GM12878 (cell line): ENCODE measurements around the gene HSF4. TPM values are rescaled to one million over a fixed set of nuclear protein-coding genes. Genes with fewer than 3 reads are reported as not detected.

Source experiments
- ATAC-seq: fragments of 200-7000 bp; cut with Tn5 transposase; 3 replicates; pipeline ENCODE4 v1.9.1; 2020; ENCODE audit warnings: mild to moderate bottlenecking, moderate library complexity
- BruUV-seq: library from RNA; stranded (reverse); fragments of 400-500 nt; replicated peaks from 2 replicates; lab custom pipeline; 2021; lab: Mats Ljungman, UMichigan
- CTCF ChIA-PET: fragments of 300-600 bp; sonication (Branson Sonifier 250); formaldehyde crosslinking; extraction: SDS; loops from one replicate; lab custom pipeline; 2021; ENCODE audit warnings: inconsistent platforms; lab: Yijun Ruan, JAX
- POLR2A ChIA-PET: fragments of 350-600 bp; formaldehyde crosslinking; extraction: SDS; loops from one replicate; lab custom pipeline; 2021; ENCODE audit warnings: inconsistent platforms; lab: Charles Lee
- RAD21 ChIA-PET: fragments of 300-600 bp; sonication (Branson Sonifier 250); formaldehyde crosslinking; loops from one replicate; lab custom pipeline; 2023; ENCODE audit warnings: antibody characterized with exemption; ENCODE audit not compliant: unreplicated experiment; lab: Charles Lee
- SMC1A ChIA-PET: fragments of 300-600 bp; sonication (Branson Sonifier 250); formaldehyde crosslinking; loops from one replicate; lab custom pipeline; 2023; ENCODE audit not compliant: unreplicated experiment, uncharacterized antibody; lab: Charles Lee
- DNase-seq: peaks from one replicate; pipeline ENCODE4 v3.0.0-alpha.2; 2011; ENCODE audit warnings: low read depth, low spot score
- FAIRE-seq: peaks from 3 replicates; lab custom pipeline; 2011; peaks lifted over from hg19 to GRCh38; lab: Jason Lieb, UNC
- H2AFZ ChIP-seq: 2 replicates; pipeline ENCODE4 v1.6.0; 2011; ENCODE audit warnings: low read depth, low read length, control low read depth; ENCODE audit not compliant: control insufficient read depth
- H3K27ac ChIP-seq: 2 replicates; pipeline ENCODE4 v1.5.1; 2011; ENCODE audit warnings: control low read depth; ENCODE audit not compliant: control insufficient read depth, insufficient read depth
- H3K27me3 ChIP-seq, 2 experiments: replicated peaks in 1 of 2; 2 replicates each; pipeline versions ENCODE4 v1.6.0 to v1.6.1; 2011; ENCODE audit warnings: low read length in 1 of 2; ENCODE audit not compliant: control insufficient read depth in 2 of 2, insufficient read depth in 2 of 2
- H3K36me3 ChIP-seq, 2 experiments: 2 replicates each; pipeline ENCODE4 v1.5.1; 2011; ENCODE audit warnings: low read length in 1 of 2; ENCODE audit not compliant: control insufficient read depth in 2 of 2, insufficient read depth in 2 of 2
- H3K4me1 ChIP-seq: 2 replicates; pipeline ENCODE4 v1.6.1; 2011; ENCODE audit warnings: mild to moderate bottlenecking, low read length, moderate library complexity, mixed read lengths; ENCODE audit not compliant: control insufficient read depth, insufficient read depth
- H3K4me2 ChIP-seq: 2 replicates; pipeline ENCODE4 v1.6.0; 2011; ENCODE audit warnings: control low read depth; ENCODE audit not compliant: control insufficient read depth, insufficient read depth
- H3K4me3 ChIP-seq: fragments of 200-600 bp; sonication (generic); 2 replicates; pipeline ENCODE4 v1.5.1; 2016
- H3K79me2 ChIP-seq: 2 replicates; pipeline ENCODE4 v1.6.0; 2011; ENCODE audit warnings: low read length; ENCODE audit not compliant: control insufficient read depth, insufficient read depth
- H3K9ac ChIP-seq: 2 replicates; pipeline ENCODE4 v1.8.0; 2011; ENCODE audit warnings: low read length, control low read depth, mixed read lengths; ENCODE audit not compliant: control insufficient read depth, insufficient read depth
- H3K9me3 ChIP-seq: replicated peaks from 3 replicates; pipeline ENCODE4 v1.5.1; 2011; ENCODE audit warnings: mild to moderate bottlenecking, low read length; ENCODE audit not compliant: control insufficient read depth, insufficient read depth
- H4K20me1 ChIP-seq: 2 replicates; pipeline ENCODE4 v1.6.0; 2011; ENCODE audit not compliant: control insufficient read depth, insufficient read depth
- BACH1 ChIP-seq: fragments of 450-650 bp; IDR thresholded peaks from 2 replicates; pipeline ENCODE4 v1.6.1; 2017; ENCODE audit warnings: mild to moderate bottlenecking, borderline replicate concordance
- CREB1 ChIP-seq: IDR thresholded peaks from 2 replicates; pipeline ENCODE4 v1.6.1; 2012; ENCODE audit warnings: low read depth, mild to moderate bottlenecking, inconsistent platforms
- DPF2 ChIP-seq: fragments of 450-650 bp; IDR thresholded peaks from 2 replicates; pipeline ENCODE4 v1.6.1; 2017; ENCODE audit warnings: mild to moderate bottlenecking
- NFYB ChIP-seq: IDR thresholded peaks from 2 replicates; pipeline ENCODE4 v1.6.1; 2011; ENCODE audit warnings: low read depth, mild to moderate bottlenecking, low read length, improper control_type of control experiment, moderate library complexity; ENCODE audit not compliant: insufficient read depth
- NKRF ChIP-seq: fragments of 450-650 bp; conservative IDR thresholded peaks from 2 replicates; pipeline ENCODE4 v1.6.1; 2017; ENCODE audit warnings: mild to moderate bottlenecking, moderate library complexity
- RB1 ChIP-seq: fragments of 450-650 bp; formaldehyde crosslinking; IDR thresholded peaks from 2 replicates; pipeline ENCODE4 v1.6.1; 2017; ENCODE audit warnings: mild to moderate bottlenecking, borderline replicate concordance
- TARDBP ChIP-seq: IDR thresholded peaks from 2 replicates; pipeline ENCODE4 v1.6.1; 2016; ENCODE audit warnings: borderline replicate concordance
- TCF7 ChIP-seq: IDR thresholded peaks from 2 replicates; pipeline ENCODE4 v1.6.1; 2014; ENCODE audit warnings: antibody characterized with exemption, borderline replicate concordance
- ZNF207 ChIP-seq: fragments of 450-650 bp; IDR thresholded peaks from 2 replicates; pipeline ENCODE4 v1.6.1; 2014; ENCODE audit warnings: antibody characterized with exemption, mild to moderate bottlenecking, borderline replicate concordance
- ZNF592 ChIP-seq: fragments of 450-650 bp; IDR thresholded peaks from 2 replicates; pipeline ENCODE4 v1.6.1; 2017; ENCODE audit warnings: mild to moderate bottlenecking, moderate library complexity
- WGBS: methylation state at CpG from one replicate; pipeline ENCODE4 v1.1.6; 2016; ENCODE audit warnings: low lambda C conversion rate; ENCODE audit not compliant: insufficient replicate concordance, insufficient coverage; ENCODE audit errors: missing lambda C conversion rate; 5-methylcytosine and 5-hydroxymethylcytosine counted together
- in situ Hi-C: fragments of 300-500 bp; cut with MboI; formaldehyde crosslinking; loops from 9 replicates; pipeline ENCODE4 v1.14.3; 2018; ENCODE audit warnings: mixed read lengths
- intact Hi-C: fragments of 100-400 bp; cut with micrococcal nuclease; formaldehyde crosslinking; loops from one replicate; pipeline ENCODE4 v1.14.2; 2022; ENCODE audit not compliant: unreplicated experiment
- polyA plus RNA-seq, 11 experiments: library from polyadenylated mRNA; depleted of rRNA in 4 of 11; unstranded in 6 of 11; stranded (reverse) in 5 of 11; fragments of >200 nt; fragmentation: Nextera tagmentation in 4 of 11; fragmentation: Illumina TruSeq in 1 of 11; extraction: Ambion mirVana in 4 of 11; extraction: Trizol in 1 of 11; gene quantifications; 1 replicate in 1 of 11; 2 replicates in 10 of 11; pipeline versions ENCODE4 v1.2.1 to v1.2.3, GENCODE V29; 2011 to 2016; ENCODE audit warnings: inconsistent platforms in 2 of 11, missing spikeins in 2 of 11, low read depth in 1 of 11
- total RNA-seq, 4 experiments: library from RNA; depleted of rRNA in 3 of 4; stranded (reverse); fragments of >200 nt in 3 of 4; fragmentation: Illumina TruSeq in 1 of 4; extraction: Trizol in 1 of 4; gene quantifications; 2 replicates each; pipeline versions ENCODE4 v1.2.1 to v1.2.3, GENCODE V29; 2013 to 2021
- TF ChIP-seq, protein P1 (sequence below): fragments of 450-650 bp; IDR thresholded peaks from 2 replicates; pipeline ENCODE4 v1.6.1; 2017; ENCODE audit warnings: mild to moderate bottlenecking, moderate library complexity

Gene HSF4
- total and polyA plus RNA-seq, 10 of the 15 experiments (the other 5 are each of a cell fraction or from before 2014, with no cell fraction given), result 0.31 to 9.9 (median 2.6) TPM; not detected in 1

- peak; percentile 100 for FAIRE-seq
- in situ Hi-C loops, result no loop called here
- Histone ChIP-seq H3K9ac (peak within 1 kb of the TSS; percentile 74), H3K9me3 (no peaks in the 10 kb centered on the region), H3K27me3 (peaks cover 0 to 3% of the 10 kb centered on the region in 2 experiments; a peak in 2 of 4 replicates), H2AFZ (peak within 1 kb of the TSS; percentile 97), H3K36me3 (no peaks in the 10 kb centered on the region), H3K79me2 (peaks cover 5% of the 10 kb centered on the region), H4K20me1 (no peaks in the 10 kb centered on the region; the same call in 1 of the 2 replicates), H3K4me3 (peak within 1 kb of the TSS; percentile 76), H3K4me1 (peaks cover 4% of the 10 kb centered on the region), H3K27ac (peak within 1 kb of the TSS; percentile 84), H3K4me2 (peak within 1 kb of the TSS; percentile 99)
- SMC1A ChIA-PET, result interaction anchor here (0.8 to 1.7 kb wide), 4 partner anchors 33 to 227 kb away, joined by 3 to 7 read pairs (median 4); partner anchors contain the start of gene B3GNT9
- POLR2A ChIA-PET, result interaction anchor here (0.5 to 1.4 kb wide), 3 partner anchors 21 to 90 kb away, joined by 3 to 4 read pairs (median 4); partner anchors contain the start of gene FHOD1
- CTCF ChIA-PET, result interaction anchor here (0.6 to 3.2 kb wide), 14 partner anchors 10 to 208 kb away, joined by 3 to 34 read pairs (median 8); partner anchors contain the start of genes B3GNT9, CBFB, FBXL8 and NOL3
- RAD21 ChIA-PET, result interaction anchor here (1.5 to 2.3 kb wide), 4 partner anchors 29 to 250 kb away, joined by 3 to 9 read pairs (median 6); no protein-coding TSS in a partner anchor
- DNase-seq, result peak; percentile 91
- BruUV-seq, result no TSS peak
- intact Hi-C loops, result loop anchor here (2.0 kb wide), 2 partner anchors 63 to 167 kb away; partner anchors contain the start of gene FHOD1
- under 1% methylated on average over 77 of the region's 77 CpGs for WGBS
- ATAC-seq, result peak; percentile 96
- TF ChIP-seq BACH1 (peak; percentile 19; the same call in 1 of the 2 replicates), TCF7 (no peak), CREB1 (peak; percentile 96), NFYB (peak; percentile 95), TARDBP (no peak), RB1 (peak; percentile 78; the same call in 1 of the 2 replicates), DPF2 (peak; percentile 91), ZNF207 (0 out of 2 replicates have a peak, but pooled peaks have one; percentile 62), ZNF592 (no peak), NKRF (0 out of 2 replicates have a peak, but pooled peaks have one; percentile 65)
- TF ChIP-seq, protein P1, sequence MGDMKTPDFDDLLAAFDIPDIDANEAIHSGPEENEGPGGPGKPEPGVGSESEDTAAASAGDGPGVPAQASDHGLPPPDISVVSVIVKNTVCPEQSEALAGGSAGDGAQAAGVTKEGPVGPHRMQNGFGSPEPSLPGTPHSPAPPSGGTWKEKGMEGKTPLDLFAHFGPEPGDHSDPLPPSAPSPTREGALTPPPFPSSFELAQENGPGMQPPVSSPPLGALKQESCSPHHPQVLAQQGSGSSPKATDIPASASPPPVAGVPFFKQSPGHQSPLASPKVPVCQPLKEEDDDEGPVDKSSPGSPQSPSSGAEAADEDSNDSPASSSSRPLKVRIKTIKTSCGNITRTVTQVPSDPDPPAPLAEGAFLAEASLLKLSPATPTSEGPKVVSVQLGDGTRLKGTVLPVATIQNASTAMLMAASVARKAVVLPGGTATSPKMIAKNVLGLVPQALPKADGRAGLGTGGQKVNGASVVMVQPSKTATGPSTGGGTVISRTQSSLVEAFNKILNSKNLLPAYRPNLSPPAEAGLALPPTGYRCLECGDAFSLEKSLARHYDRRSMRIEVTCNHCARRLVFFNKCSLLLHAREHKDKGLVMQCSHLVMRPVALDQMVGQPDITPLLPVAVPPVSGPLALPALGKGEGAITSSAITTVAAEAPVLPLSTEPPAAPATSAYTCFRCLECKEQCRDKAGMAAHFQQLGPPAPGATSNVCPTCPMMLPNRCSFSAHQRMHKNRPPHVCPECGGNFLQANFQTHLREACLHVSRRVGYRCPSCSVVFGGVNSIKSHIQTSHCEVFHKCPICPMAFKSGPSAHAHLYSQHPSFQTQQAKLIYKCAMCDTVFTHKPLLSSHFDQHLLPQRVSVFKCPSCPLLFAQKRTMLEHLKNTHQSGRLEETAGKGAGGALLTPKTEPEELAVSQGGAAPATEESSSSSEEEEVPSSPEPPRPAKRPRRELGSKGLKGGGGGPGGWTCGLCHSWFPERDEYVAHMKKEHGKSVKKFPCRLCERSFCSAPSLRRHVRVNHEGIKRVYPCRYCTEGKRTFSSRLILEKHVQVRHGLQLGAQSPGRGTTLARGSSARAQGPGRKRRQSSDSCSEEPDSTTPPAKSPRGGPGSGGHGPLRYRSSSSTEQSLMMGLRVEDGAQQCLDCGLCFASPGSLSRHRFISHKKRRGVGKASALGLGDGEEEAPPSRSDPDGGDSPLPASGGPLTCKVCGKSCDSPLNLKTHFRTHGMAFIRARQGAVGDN, result no peak
These were observed 19.3 kb downstream of the HSF4 start, which contains the start of gene MATCAP1 for GRCh38 chr16:67183627-67184452. MATCAP1 (minus strand) TSS chr16:67183963; CDS start chr16:67180610, 3,353 bp downstream.
